LNCAP (cell line): ENCODE results near the gene PLP2.

Experiments used
- CTCF ChIP-seq: fragments of 450-650 bp; IDR thresholded peaks from 2 replicates; pipeline ENCODE4 v1.5.1; 2017; ENCODE audit warnings: mild to moderate bottlenecking

Gene PLP2

GRCh38 chrX:49183701-49184281 lies 12.1 kb downstream of the PLP2 start:
- no peak for TF ChIP-seq CTCF

GRCh38 chrX:49184294-49185281 lies 12.9 kb downstream of the PLP2 start:
- TF ChIP-seq CTCF: no peak

GRCh38 chrX:49186125-49187027 lies 14.7 kb downstream of the PLP2 start, which contains the start of gene PRICKLE3:
Gene PRICKLE3 (minus strand): TSS chrX:49186373. CDS start chrX:49186297, 76 bp downstream.
- TF ChIP-seq CTCF: peak; percentile 43

GRCh38 chrX:49187028-49187394 lies 15.3 kb downstream of the PLP2 start:
- TF ChIP-seq CTCF: no peak

GRCh38 chrX:49187526-49187925 lies 15.8 kb downstream of the PLP2 start:
- no peak for TF ChIP-seq CTCF

- TF ChIP-seq CTCF: no peak
These were observed 16.9 kb downstream of the PLP2 start for GRCh38 chrX:49188468-49189076.

- no peak for TF ChIP-seq CTCF
These were observed 17.9 kb downstream of the PLP2 start for GRCh38 chrX:49189606-49190005.
